Hepatocyte (in vitro differentiated cells): ENCODE data around the gene PRSS56. TPM values are rescaled to one million over a fixed set of nuclear protein-coding genes. Genes with fewer than 3 reads are reported as not detected.

Experiments
- DNase-seq: peaks from one replicate; pipeline ENCODE4 v3.0.0-alpha.2; 2016; ENCODE audit warnings: low spot score
- H2AFZ ChIP-seq: fragments of 200-600 bp; sonication (generic); 2 replicates; pipeline ENCODE4 v1.6.0; 2016; ENCODE audit warnings: antibody characterized with exemption, mild to moderate bottlenecking
- H3K27ac ChIP-seq: fragments of 200-600 bp; sonication (generic); 2 replicates; pipeline ENCODE4 v1.5.1; 2016; ENCODE audit warnings: mild to moderate bottlenecking
- H3K27me3 ChIP-seq: fragments of 200-600 bp; sonication (generic); 2 replicates; pipeline ENCODE4 v1.6.1; 2016
- H3K36me3 ChIP-seq: fragments of 200-600 bp; sonication (generic); replicated peaks from 2 replicates; pipeline ENCODE4 v1.5.1; 2016; ENCODE audit warnings: low read depth; ENCODE audit not compliant: insufficient read depth
- H3K4me1 ChIP-seq: fragments of 200-600 bp; sonication (generic); 2 replicates; pipeline ENCODE4 v1.5.1; 2016; ENCODE audit warnings: mild to moderate bottlenecking, moderate library complexity; ENCODE audit not compliant: insufficient read depth
- H3K4me2 ChIP-seq: fragments of 200-600 bp; sonication (generic); 2 replicates; pipeline ENCODE4 v1.6.0; 2016
- H3K4me3 ChIP-seq: fragments of 200-600 bp; sonication (generic); 2 replicates; pipeline ENCODE4 v1.5.1; 2016; ENCODE audit warnings: mild to moderate bottlenecking
- H3K79me2 ChIP-seq: fragments of 200-600 bp; sonication (generic); 2 replicates; pipeline ENCODE4 v1.6.0; 2017; ENCODE audit warnings: mild to moderate bottlenecking
- H3K9me2 ChIP-seq: fragments of 200-600 bp; sonication (generic); replicated peaks from 2 replicates; pipeline ENCODE4 v1.6.0; 2017; ENCODE audit warnings: mild to moderate bottlenecking; ENCODE audit not compliant: insufficient read depth
- H3K9me3 ChIP-seq: fragments of 200-600 bp; sonication (generic); 2 replicates; pipeline ENCODE4 v1.5.1; 2016; ENCODE audit warnings: low read depth, mild to moderate bottlenecking
- H4K20me1 ChIP-seq: fragments of 200-600 bp; sonication (generic); 2 replicates; pipeline ENCODE4 v1.6.0; 2016; ENCODE audit warnings: mild to moderate bottlenecking; ENCODE audit not compliant: insufficient read depth, poor library complexity, severe bottlenecking
- EZH2 ChIP-seq: fragments of 200-600 bp; sonication (generic); IDR thresholded peaks from 2 replicates; pipeline ENCODE4 v1.6.1; 2016; ENCODE audit warnings: antibody characterized with exemption, mild to moderate bottlenecking, borderline replicate concordance
- EZH2phosphoT487 ChIP-seq: fragments of 200-600 bp; sonication (generic); IDR thresholded peaks from one replicate; pipeline ENCODE4 v1.6.1; 2018; ENCODE audit warnings: antibody characterized with exemption, mild to moderate bottlenecking, low read depth, moderate library complexity; ENCODE audit not compliant: unreplicated experiment, severe bottlenecking
- WGBS: methylation state at CpG from one replicate; pipeline ENCODE4 v1.1.6; 2016; ENCODE audit warnings: low lambda C conversion rate; ENCODE audit errors: missing lambda C conversion rate; 5-methylcytosine and 5-hydroxymethylcytosine counted together
- polyA plus RNA-seq: library from polyadenylated mRNA; unstranded; fragments of >200 nt; fragmentation: Nextera tagmentation; extraction: Ambion mirVana; gene quantifications from 2 replicates; pipeline ENCODE4 v1.2.1, GENCODE V29; 2016
- total RNA-seq: library from RNA; depleted of rRNA; stranded (reverse); fragments of >200 nt; gene quantifications from 2 replicates; pipeline ENCODE4 v1.2.3, GENCODE V29; 2014
- TF ChIP-seq, protein P1 (sequence below): fragments of 200-600 bp; sonication (generic); IDR thresholded peaks from 2 replicates; pipeline ENCODE4 v1.5.1; 2016; ENCODE audit warnings: antibody characterized with exemption, mild to moderate bottlenecking; ENCODE audit not compliant: poor library complexity

PRSS56 gene
- total and polyA plus RNA-seq, 2 experiments from 2014 or later: not detected

DNA sequence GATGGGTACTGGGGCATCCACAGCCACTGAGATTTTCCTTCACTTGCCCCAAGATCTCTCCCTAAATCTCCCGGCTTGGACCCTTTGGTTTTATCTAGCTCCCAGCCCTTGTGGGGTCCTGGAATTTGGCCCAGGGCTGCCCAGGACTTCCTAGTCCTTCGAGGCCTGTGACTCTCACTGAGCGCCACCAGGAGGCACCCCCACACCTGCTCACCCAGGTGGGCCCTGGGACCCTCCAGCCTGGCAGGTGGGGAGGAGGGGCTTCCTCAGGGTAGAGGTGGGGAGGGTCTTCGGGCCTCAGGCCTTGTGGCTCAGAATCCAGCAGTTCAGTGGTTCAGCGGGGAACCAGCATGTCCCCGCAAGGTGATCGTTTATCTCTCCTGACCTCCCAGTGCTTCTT lies 11.9 kb upstream of the PRSS56 start:
- TF ChIP-seq EZH2phosphoT487 (no peak), EZH2 (no peak)
- TF ChIP-seq, protein P1, sequence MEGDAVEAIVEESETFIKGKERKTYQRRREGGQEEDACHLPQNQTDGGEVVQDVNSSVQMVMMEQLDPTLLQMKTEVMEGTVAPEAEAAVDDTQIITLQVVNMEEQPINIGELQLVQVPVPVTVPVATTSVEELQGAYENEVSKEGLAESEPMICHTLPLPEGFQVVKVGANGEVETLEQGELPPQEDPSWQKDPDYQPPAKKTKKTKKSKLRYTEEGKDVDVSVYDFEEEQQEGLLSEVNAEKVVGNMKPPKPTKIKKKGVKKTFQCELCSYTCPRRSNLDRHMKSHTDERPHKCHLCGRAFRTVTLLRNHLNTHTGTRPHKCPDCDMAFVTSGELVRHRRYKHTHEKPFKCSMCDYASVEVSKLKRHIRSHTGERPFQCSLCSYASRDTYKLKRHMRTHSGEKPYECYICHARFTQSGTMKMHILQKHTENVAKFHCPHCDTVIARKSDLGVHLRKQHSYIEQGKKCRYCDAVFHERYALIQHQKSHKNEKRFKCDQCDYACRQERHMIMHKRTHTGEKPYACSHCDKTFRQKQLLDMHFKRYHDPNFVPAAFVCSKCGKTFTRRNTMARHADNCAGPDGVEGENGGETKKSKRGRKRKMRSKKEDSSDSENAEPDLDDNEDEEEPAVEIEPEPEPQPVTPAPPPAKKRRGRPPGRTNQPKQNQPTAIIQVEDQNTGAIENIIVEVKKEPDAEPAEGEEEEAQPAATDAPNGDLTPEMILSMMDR: no peak
- Histone ChIP-seq H3K79me2 (no peaks in the 10 kb centered on the region), H3K27me3 (peaks cover 36% of the 10 kb centered on the region), H3K4me1 (no peaks in the 10 kb centered on the region), H3K4me3 (no peak overlapping the region), H3K36me3 (no peaks in the 10 kb centered on the region), H4K20me1 (no peaks in the 10 kb centered on the region), H3K9me2 (no peaks in the 10 kb centered on the region), H2AFZ (no peak overlapping the region), H3K4me2 (no peak overlapping the region), H3K27ac (no peak overlapping the region), H3K9me3 (no peaks in the 10 kb centered on the region)
- WGBS: 87% methylated on average over 5 of the region's 7 CpGs
- no peak for DNase-seq

DNA sequence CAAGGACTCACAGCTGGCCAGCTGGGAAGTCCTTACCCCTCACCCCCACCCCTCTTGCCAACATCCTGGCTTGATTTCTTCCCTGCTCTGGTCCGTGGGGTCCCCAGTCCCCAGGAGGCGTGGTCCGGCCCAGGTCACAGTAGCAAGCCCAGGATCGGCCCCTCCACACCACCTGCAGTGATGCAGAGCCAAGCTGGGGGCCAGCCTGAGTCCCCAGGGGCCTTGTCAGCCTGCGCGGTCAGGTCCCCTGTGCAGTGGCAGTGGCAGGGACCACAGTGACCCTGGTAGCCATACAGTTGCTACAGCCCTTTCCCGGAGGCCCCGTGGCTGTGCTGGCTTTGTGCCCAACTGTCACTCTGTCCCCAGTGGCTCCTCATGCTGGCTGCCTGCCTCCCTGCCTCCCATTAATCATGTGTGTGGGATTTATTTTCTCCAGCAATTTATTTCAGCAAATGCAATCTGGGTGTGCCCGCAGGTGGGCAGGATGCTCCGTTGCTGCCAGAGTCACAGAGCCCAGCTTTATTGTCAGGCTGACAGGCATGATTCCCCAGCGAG lies 8.8 kb upstream of the PRSS56 start:
- Histone ChIP-seq H4K20me1 (no peaks in the 10 kb centered on the region), H3K27ac (no peak overlapping the region), H3K9me3 (no peaks in the 10 kb centered on the region), H2AFZ (no peak overlapping the region), H3K36me3 (no peaks in the 10 kb centered on the region), H3K79me2 (no peaks in the 10 kb centered on the region), H3K4me1 (no peaks in the 10 kb centered on the region), H3K4me2 (no peak overlapping the region), H3K4me3 (no peak overlapping the region), H3K9me2 (no peaks in the 10 kb centered on the region), H3K27me3 (peaks cover 4% of the 10 kb centered on the region)
- 92% methylated on average over 11 of the region's 11 CpGs for WGBS
- TF ChIP-seq, protein P1: no peak
- TF ChIP-seq EZH2 (no peak), EZH2phosphoT487 (no peak)
- DNase-seq: no peak

DNA sequence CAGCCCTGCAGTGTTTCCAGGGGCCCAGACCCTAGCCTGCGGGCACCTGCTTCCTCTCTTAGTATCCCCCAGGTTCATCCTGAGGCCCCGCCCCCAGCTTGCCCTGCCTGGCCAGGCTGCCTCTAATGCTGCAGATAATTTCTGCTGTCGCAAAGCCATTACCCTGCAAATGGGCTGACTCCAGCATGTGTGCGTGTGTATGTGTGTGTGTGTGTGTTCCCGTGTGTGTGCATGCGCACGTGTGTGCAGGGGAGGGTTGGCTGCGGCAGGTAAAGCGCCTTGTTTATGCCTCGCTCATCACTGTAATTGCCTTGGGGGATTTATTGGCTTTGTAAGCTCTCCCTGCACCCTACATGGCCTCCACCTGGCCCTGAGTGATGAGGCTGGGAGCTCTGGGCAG lies 7.6 kb upstream of the PRSS56 start:
- peak; percentile 37 for DNase-seq
- Histone ChIP-seq H2AFZ (no peak overlapping the region), H3K79me2 (no peaks in the 10 kb centered on the region), H3K4me2 (no peak overlapping the region), H3K4me1 (peaks cover 4% of the 10 kb centered on the region), H3K9me3 (no peaks in the 10 kb centered on the region), H3K4me3 (no peak overlapping the region), H3K36me3 (no peaks in the 10 kb centered on the region), H4K20me1 (no peaks in the 10 kb centered on the region), H3K27me3 (no peaks in the 10 kb centered on the region), H3K9me2 (no peaks in the 10 kb centered on the region), H3K27ac (no peak overlapping the region)
- TF ChIP-seq, protein P1: no peak
- TF ChIP-seq EZH2phosphoT487 (no peak), EZH2 (no peak)
- WGBS: 55% methylated on average over 10 of the region's 10 CpGs
